CD4-positive, alpha-beta T cell treated with Interleukin-15 for 4 hours (primary cell): ENCODE data around the gene ABCA8.
"Not testable (repeated sequence)": the region's sequence is repeated elsewhere in the genome, so short reads cannot be mapped to it uniquely, and the experiment has no call there.

ENCODE experiments used
- DNase-seq: peaks from one replicate; pipeline ENCODE4 v3.0.0-alpha.2; 2020; ENCODE audit warnings: low spot score

ABCA8 gene, protein sequence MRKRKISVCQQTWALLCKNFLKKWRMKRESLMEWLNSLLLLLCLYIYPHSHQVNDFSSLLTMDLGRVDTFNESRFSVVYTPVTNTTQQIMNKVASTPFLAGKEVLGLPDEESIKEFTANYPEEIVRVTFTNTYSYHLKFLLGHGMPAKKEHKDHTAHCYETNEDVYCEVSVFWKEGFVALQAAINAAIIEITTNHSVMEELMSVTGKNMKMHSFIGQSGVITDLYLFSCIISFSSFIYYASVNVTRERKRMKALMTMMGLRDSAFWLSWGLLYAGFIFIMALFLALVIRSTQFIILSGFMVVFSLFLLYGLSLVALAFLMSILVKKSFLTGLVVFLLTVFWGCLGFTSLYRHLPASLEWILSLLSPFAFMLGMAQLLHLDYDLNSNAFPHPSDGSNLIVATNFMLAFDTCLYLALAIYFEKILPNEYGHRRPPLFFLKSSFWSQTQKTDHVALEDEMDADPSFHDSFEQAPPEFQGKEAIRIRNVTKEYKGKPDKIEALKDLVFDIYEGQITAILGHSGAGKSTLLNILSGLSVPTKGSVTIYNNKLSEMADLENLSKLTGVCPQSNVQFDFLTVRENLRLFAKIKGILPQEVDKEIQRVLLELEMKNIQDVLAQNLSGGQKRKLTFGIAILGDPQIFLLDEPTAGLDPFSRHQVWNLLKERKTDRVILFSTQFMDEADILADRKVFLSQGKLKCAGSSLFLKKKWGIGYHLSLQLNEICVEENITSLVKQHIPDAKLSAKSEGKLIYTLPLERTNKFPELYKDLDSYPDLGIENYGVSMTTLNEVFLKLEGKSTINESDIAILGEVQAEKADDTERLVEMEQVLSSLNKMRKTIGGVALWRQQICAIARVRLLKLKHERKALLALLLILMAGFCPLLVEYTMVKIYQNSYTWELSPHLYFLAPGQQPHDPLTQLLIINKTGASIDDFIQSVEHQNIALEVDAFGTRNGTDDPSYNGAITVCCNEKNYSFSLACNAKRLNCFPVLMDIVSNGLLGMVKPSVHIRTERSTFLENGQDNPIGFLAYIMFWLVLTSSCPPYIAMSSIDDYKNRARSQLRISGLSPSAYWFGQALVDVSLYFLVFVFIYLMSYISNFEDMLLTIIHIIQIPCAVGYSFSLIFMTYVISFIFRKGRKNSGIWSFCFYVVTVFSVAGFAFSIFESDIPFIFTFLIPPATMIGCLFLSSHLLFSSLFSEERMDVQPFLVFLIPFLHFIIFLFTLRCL (N-terminal part only)

DNA sequence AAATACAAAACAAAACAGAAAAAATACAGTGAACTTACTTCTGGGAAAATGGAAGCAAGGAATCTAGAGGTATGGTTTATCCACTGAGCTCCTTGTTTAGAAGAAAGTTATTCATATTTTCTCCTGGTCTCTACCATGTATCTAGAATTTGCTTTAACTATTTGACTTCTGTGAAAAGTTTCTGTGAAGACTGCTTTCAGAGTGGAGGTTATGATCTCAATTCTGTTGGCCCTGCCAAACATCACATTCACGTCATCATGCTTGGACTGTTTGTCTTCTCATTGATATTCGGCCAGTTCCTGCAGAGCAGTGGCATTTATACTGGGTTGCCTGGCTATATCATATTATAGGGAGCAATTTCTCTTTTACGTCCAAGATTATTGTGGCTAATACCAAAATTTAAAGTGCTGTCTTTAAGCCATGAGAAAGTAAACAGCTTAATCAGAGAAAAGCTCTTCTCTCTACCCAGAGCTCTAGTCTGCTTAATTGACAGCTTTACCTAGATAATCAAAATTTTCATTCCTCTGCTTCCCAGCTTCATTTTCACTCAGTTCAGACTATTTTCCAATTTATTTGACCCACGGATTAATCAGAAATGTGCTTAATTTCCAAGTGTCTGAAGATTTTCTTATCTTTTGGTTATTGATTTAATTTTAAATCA, at the start of gene ABCA8:
ABCA8 (minus strand) TSS at position 212 of the 661 bp plus-strand sequence. CDS start 13,358 bp downstream, outside the sequence.
- no peak for DNase-seq

DNA sequence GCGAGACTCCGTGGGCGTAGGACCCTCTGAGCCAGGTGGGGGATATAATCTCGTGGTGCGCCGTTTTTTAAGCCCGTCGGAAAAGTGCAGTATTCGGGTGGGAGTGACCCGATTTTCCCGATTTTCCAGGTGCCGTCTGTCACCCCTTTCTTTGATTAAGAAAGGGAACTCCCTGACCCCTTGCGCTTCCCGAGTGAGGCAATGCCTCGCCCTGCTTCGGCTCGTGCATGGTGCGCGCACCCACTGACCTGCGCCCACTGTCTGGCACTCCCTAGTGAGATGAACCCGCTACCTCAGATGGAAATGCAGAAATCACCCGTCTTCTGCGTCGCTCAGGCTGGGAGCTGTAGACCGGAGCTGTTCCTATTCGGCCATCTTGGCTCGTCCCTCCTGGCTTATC, 49.6 kb upstream of the ABCA8 start:
- not testable (repeated sequence) for DNase-seq

- DNase-seq, result not testable (repeated sequence)
Measured at GRCh38 chr17:68999743-69000142, 44.6 kb upstream of the ABCA8 start.

DNA sequence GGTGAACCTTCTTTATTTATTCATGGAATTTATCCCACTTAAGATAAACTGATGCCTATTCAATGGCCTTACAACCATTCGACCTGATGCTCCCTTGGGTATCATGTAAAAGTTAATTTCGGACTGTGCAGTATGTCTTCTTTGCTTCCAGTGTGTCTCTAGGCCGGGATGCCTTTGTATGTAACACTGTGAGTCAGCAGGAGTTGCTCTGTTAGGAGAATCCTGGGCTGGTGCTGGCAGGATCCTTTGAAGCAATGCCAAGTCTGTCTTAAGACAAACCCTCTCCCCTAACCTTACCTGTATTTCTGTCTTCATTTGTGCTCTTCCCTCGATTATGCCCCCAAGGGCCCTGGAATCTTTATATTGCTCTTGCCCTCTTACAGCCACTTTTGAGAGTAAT, 37.9 kb upstream of the ABCA8 start:
- DNase-seq, result no peak

GRCh38 chr17:68987966-68988365, 32.8 kb upstream of the ABCA8 start:
- DNase-seq, result no peak

DNA sequence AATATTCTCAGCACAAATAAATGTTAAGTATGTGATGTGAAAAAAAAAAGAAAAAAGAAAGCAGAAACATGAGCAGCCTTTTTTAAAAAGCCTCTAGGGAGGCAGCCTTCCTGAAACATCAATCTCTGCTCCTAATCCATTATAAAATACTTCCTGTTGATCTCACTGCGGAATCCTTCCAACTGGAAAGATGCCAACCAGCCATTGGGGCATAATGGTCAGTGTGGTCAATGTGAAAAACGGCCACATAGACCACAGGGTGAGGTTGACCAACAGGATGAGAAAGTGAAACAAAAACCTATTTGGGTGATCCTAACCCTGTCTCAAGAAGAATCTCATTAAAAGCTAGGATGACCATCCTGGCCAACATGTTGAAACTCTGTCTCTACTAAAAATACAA, 26.1 kb upstream of the ABCA8 start:
- no peak for DNase-seq

DNA sequence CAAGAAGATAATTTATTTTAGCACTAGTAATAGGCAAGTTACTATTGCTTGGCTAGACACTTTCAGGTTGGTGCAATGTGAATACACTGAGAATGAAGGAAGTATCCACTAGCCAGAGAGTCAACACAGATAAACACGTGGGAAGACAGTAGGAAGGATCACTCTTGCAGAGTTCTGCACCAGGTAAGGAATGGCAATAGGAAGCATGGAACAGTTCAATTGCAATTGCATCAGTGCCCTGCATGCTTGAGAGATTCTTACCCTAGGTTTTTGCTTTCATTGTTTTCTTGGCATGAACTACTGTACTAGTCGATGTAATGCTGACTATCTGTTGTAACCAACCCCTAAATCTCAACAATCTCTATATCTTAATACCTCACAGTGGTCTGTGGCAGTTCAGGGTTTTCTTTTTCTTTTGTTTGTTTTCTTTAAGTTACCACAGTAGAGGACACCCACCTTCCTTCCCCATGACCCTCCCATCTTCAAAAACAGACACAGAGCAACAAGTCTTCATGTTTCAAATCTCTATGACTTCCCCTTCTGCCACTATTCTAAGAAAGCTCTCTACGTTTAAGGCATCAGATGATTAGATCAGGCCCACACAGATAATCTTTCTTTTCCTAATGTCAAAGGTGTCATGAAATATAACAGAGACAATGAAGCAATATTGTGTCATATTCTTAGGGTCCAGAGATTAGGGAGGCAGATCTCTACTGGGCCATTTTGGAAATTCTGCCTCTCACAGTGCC, 18.1 kb upstream of the ABCA8 start:
- no peak for DNase-seq

- no peak for DNase-seq
Measured at GRCh38 chr17:68972119-68972704, 17.0 kb upstream of the ABCA8 start.

- no peak for DNase-seq
Measured at GRCh38 chr17:68969101-68969500, 13.9 kb upstream of the ABCA8 start.

- no peak for DNase-seq
Measured at GRCh38 chr17:68963958-68964357, 8.8 kb upstream of the ABCA8 start.

DNA sequence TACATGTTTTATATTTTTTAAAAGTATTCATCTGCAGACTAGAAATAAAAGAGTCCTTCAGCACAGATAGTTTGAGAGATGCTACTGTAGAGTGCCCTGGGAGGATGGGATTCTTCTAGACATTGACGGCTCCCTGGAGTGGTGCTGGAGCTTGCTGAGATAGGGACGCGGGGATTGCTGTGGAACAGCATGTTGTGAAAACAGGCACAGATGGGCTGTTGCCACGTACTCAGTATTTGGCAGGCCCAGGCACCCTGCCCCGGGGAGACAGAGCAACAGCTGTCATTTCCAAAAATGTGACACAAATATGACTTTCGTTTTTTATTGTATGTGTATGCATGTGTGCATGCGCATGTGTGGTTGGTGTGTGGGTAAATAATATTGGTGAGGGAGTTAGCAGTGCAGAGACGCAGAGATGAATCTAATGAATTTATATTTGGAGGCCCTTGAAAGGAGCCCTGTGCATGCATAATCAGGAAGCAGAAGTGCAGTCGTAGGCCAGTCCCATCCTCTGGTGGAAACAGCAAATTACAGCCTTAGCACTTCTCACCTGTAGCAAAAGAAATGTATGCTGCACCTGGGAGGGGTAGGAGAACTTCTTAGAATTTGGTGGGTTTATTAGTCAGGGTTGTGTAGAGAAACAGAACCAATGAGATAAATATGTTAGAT, 6.2 kb upstream of the ABCA8 start:
- no peak for DNase-seq

- not testable (repeated sequence) for DNase-seq
Measured at GRCh38 chr17:68959117-68959516, 3.9 kb upstream of the ABCA8 start.

DNA sequence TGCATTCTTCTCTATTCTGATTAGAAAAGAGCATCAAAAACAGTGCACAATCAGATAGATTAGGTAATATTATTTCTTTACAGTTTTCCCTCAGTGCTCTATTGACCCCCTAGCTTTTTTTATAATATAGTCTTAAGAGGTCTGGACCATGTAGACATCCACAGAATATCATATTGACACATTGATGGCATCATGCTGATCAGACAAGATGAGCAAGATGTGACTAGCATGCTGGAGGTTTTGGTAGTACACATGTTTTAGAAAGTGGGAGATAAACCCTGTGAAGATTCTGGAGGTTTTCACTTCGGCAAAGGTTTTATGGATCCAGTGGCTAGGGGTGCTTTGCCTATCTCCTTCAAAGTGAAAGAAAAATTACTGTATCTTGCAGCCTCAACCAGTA, 2.8 kb upstream of the ABCA8 start:
- no peak for DNase-seq

DNA sequence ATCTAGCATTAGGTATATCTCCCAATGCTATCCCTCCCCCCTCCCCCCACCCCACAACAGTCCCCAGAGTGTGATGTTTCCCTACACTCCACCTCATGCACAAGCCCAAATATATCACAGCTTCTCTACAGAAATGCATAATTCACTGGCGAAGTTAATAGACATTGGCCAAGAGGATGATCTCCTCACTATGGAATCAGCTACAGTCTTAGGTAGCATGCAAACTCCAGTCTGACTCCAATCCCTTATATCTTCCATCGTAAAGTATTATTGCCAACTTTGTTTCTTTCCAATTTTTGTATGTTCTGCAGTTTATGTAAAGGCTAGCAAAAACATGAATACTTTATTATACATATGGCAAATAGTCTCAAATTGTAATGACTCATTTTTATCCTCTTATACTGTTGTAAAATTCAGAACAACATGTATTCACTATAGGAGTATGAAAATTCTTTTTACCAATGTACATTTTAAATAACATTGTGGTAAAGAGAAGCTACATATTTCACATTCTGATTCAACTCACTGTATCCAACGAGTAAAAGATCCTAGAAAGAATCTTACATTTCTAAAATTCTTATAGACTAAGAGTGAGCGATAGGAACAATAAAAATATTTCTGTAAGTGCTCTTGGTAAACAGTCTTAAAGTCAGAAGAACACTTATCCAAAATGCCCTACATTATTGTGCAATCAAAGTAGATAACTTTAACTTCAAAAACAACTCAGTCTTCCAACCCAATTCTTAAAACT, 871 bp downstream of the ABCA8 start:
- no peak for DNase-seq

GRCh38 chr17:68953340-68953997, 1.7 kb downstream of the ABCA8 start:
- DNase-seq, result no peak

DNA sequence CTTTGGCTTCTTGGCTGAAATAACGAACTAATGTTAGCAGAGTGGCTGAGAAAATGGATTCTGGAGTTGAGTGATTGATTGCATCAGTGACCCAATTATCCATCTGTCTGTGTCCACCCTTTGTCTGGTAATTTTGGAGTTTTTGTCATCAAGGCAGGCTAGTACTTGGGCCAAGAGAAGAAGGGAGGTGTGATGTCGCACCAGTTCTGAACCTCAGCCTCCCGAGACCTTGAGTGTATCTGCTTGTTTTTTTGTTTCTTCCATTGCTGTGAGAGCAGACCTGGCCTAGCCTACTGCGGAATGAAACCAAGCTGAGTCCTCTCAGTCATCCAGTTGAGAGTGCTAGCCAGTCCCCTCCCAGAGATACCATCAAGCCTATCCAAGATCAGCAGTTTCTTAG, 4.5 kb downstream of the ABCA8 start:
- no peak for DNase-seq

DNA sequence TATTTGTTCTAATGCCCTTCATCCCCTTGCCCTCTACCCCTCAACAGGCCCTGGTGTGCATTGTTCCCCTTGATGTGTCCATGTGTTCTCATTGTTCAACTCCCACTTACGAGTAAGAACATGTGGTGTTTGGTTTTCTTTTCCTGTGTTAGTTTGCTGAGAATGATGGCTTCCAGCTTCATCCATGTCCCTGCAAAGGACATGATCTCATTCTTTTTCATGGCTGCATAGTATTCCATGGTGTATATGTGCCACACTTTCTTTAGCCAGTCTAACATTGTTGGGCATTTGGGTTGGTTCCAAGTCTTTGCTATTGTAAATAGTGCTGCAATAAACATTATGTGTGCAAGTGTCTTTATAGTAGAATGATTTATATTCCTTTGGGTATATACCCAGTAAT, 7.3 kb downstream of the ABCA8 start:
- DNase-seq, result not testable (repeated sequence)

GRCh38 chr17:68944435-68945035, 10.7 kb downstream of the ABCA8 start:
- DNase-seq, result no peak
